ENCODE measurements around the gene CDKAL1.

DNA sequence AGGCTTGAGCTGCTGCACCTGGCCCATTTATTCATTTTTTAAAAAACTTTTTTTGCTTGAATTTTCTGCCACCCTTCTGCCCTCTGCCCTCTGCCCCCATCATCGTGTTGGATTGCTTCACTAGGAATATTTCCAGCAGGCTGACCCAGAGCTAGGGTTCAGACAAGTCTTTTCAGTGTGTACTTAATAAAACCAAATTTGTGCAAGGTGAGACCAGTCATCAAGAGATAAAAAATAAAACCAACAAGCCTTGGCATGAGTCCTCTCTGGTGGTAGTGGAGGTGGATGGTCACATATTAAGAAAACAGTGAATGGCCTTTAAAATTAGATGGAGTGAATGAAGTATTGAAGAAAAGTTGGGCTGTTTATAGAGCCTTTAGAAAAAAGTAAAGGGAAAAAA is 239.6 kb downstream of the CDKAL1 start:
- TF ChIP-seq TCF12 (IDR thresholded peaks at IDR 0.05; ENCODE audit: low read depth, low read length) (no peak), POLR2A (IDR thresholded peaks at IDR 0.05; ENCODE audit: control extremely low read depth in 1 of 2, low read depth in 2 of 2, low read length in 2 of 2) (no peak), POLR2AphosphoS5 (IDR thresholded peaks at IDR 0.05; ENCODE audit: low read depth, low read length) (no peak), EZH2 (IDR thresholded peaks at IDR 0.05; ENCODE audit: low read depth, low read length, severe bottlenecking) (no peak), CREB1 (IDR thresholded peaks at IDR 0.05) (no peak), JUN (IDR thresholded peaks at IDR 0.05; ENCODE audit: low read depth, low read length) (no peak), SUZ12 (IDR thresholded peaks at IDR 0.05; ENCODE audit: low read length) (no peak), SRF (IDR thresholded peaks at IDR 0.05; ENCODE audit: low read depth, low read length) (no peak), TBP (IDR thresholded peaks at IDR 0.05; ENCODE audit: low read depth, low read length) (no peak), CEBPB (IDR thresholded peaks at IDR 0.05; ENCODE audit: low read depth, low read length) (no peak)
- TF ChIP-seq, protein P1, sequence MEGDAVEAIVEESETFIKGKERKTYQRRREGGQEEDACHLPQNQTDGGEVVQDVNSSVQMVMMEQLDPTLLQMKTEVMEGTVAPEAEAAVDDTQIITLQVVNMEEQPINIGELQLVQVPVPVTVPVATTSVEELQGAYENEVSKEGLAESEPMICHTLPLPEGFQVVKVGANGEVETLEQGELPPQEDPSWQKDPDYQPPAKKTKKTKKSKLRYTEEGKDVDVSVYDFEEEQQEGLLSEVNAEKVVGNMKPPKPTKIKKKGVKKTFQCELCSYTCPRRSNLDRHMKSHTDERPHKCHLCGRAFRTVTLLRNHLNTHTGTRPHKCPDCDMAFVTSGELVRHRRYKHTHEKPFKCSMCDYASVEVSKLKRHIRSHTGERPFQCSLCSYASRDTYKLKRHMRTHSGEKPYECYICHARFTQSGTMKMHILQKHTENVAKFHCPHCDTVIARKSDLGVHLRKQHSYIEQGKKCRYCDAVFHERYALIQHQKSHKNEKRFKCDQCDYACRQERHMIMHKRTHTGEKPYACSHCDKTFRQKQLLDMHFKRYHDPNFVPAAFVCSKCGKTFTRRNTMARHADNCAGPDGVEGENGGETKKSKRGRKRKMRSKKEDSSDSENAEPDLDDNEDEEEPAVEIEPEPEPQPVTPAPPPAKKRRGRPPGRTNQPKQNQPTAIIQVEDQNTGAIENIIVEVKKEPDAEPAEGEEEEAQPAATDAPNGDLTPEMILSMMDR (IDR thresholded peaks at IDR 0.05; ENCODE audit: control extremely low read depth in 1 of 3, insufficient read depth in 1 of 3, low read depth in 1 of 3, low read length in 3 of 3), result no peak
- TF ChIP-seq, protein P2, sequence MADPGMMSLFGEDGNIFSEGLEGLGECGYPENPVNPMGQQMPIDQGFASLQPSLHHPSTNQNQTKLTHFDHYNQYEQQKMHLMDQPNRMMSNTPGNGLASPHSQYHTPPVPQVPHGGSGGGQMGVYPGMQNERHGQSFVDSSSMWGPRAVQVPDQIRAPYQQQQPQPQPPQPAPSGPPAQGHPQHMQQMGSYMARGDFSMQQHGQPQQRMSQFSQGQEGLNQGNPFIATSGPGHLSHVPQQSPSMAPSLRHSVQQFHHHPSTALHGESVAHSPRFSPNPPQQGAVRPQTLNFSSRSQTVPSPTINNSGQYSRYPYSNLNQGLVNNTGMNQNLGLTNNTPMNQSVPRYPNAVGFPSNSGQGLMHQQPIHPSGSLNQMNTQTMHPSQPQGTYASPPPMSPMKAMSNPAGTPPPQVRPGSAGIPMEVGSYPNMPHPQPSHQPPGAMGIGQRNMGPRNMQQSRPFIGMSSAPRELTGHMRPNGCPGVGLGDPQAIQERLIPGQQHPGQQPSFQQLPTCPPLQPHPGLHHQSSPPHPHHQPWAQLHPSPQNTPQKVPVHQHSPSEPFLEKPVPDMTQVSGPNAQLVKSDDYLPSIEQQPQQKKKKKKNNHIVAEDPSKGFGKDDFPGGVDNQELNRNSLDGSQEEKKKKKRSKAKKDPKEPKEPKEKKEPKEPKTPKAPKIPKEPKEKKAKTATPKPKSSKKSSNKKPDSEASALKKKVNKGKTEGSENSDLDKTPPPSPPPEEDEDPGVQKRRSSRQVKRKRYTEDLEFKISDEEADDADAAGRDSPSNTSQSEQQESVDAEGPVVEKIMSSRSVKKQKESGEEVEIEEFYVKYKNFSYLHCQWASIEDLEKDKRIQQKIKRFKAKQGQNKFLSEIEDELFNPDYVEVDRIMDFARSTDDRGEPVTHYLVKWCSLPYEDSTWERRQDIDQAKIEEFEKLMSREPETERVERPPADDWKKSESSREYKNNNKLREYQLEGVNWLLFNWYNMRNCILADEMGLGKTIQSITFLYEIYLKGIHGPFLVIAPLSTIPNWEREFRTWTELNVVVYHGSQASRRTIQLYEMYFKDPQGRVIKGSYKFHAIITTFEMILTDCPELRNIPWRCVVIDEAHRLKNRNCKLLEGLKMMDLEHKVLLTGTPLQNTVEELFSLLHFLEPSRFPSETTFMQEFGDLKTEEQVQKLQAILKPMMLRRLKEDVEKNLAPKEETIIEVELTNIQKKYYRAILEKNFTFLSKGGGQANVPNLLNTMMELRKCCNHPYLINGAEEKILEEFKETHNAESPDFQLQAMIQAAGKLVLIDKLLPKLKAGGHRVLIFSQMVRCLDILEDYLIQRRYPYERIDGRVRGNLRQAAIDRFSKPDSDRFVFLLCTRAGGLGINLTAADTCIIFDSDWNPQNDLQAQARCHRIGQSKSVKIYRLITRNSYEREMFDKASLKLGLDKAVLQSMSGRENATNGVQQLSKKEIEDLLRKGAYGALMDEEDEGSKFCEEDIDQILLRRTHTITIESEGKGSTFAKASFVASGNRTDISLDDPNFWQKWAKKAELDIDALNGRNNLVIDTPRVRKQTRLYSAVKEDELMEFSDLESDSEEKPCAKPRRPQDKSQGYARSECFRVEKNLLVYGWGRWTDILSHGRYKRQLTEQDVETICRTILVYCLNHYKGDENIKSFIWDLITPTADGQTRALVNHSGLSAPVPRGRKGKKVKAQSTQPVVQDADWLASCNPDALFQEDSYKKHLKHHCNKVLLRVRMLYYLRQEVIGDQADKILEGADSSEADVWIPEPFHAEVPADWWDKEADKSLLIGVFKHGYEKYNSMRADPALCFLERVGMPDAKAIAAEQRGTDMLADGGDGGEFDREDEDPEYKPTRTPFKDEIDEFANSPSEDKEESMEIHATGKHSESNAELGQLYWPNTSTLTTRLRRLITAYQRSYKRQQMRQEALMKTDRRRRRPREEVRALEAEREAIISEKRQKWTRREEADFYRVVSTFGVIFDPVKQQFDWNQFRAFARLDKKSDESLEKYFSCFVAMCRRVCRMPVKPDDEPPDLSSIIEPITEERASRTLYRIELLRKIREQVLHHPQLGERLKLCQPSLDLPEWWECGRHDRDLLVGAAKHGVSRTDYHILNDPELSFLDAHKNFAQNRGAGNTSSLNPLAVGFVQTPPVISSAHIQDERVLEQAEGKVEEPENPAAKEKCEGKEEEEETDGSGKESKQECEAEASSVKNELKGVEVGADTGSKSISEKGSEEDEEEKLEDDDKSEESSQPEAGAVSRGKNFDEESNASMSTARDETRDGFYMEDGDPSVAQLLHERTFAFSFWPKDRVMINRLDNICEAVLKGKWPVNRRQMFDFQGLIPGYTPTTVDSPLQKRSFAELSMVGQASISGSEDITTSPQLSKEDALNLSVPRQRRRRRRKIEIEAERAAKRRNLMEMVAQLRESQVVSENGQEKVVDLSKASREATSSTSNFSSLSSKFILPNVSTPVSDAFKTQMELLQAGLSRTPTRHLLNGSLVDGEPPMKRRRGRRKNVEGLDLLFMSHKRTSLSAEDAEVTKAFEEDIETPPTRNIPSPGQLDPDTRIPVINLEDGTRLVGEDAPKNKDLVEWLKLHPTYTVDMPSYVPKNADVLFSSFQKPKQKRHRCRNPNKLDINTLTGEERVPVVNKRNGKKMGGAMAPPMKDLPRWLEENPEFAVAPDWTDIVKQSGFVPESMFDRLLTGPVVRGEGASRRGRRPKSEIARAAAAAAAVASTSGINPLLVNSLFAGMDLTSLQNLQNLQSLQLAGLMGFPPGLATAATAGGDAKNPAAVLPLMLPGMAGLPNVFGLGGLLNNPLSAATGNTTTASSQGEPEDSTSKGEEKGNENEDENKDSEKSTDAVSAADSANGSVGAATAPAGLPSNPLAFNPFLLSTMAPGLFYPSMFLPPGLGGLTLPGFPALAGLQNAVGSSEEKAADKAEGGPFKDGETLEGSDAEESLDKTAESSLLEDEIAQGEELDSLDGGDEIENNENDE (IDR thresholded peaks at IDR 0.05; ENCODE audit: insufficient replicate concordance, low read length), result no peak

Measured in H1 (cell line).